RCC 7860 (cell line): ENCODE results near the gene CCDC121.

Experiments
- DNase-seq: peaks from one replicate; pipeline ENCODE4 v3.0.0-alpha.2; 2015; ENCODE audit warnings: low spot score
- FAIRE-seq: peaks from 2 replicates; lab custom pipeline; 2012; peaks lifted over from hg19 to GRCh38; lab: Jason Lieb, UNC

Gene CCDC121, protein sequence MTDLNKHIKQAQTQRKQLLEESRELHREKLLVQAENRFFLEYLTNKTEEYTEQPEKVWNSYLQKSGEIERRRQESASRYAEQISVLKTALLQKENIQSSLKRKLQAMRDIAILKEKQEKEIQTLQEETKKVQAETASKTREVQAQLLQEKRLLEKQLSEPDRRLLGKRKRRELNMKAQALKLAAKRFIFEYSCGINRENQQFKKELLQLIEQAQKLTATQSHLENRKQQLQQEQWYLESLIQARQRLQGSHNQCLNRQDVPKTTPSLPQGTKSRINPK

DNA sequence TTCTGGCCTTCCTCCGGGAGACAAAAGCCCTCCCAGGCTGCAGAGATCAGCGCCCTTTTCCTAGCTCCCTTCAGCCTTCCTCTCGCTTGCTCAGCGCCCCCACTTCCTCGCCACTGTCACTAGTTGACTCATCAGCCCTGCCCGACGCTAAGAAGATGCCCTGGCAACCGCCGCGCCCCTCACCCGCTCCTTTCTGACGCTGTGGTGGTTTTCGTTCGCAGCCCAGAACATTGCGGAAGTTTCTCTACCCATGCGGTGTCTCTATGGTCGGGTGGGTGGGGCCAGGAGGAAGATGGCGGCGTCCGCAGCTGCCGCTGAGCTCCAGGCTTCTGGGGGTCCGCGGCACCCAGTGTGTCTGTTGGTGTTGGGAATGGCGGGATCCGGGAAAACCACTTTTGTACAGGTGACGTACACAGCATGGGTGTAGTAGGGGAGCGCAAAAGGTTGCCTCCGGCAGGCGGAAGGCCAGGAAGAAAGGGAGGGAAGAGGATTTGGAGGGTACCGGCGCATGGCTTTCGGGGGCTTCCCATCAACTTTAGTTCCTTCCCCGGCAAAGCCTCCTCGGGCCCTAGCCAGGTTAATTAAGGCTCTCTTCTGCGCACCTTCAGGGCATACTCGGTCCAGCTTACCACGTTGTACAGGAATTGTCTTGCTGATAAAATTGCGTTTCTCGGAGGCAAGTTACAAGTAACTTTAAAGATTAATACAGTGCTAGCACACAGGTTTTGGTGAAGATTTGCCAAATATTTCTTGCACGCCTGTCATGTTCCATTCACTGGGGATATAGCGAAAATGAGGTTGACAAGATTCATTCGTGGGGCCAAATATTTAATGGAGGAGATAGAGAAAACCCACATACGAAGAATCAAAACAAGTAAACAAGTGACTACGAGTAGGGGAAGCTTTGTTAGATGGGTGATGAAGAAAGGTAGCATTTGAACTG lies at the start of gene CCDC121, which contains the start of gene GPN1:
Gene CCDC121, minus strand, starts transcription at position 246 of the 943 bp plus-strand sequence. CDS start 1,213 bp downstream, outside the sequence.
Gene GPN1, plus strand, starts transcription at position 284 of the 943 bp plus-strand sequence. Its CDS starts 9 bp downstream, at position 293.
- peak; percentile 65 for FAIRE-seq
- DNase-seq: peak; percentile 94

DNA sequence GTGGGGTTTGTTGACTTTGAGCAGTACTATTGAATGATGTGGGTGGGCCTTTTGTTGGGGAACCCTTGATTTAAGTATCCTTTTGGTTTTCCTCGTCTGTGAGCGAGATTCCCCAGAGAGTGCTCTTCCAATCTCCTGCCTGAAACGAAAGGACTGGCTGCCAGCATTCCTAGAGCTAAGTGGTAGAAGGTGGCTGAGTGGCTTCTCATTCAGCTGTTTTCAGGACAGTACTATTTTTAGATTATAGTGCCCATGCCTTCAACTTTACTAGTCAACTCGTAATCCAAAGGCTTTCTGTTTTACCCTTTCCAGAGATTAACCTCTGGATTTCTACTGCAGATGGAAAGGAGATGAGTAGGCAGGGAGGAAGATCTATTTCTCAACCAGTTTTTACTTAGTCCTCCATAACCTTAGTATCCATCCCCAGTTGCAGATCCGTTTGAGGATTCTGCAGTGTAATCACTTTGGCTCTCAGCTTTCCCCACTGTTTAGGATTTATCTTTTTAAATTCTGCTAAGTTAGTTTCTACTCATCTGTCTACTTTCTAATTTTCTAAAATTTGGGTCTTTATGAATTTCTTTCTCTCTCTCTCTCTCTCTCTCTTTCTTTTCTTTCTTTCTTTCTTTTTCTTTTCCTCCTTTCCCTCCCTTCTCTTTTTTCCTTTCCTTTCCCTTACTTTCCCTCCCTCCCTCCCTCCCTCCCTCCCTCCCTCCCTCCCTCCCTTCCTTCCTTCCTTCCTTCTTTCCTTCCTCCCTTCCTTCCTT lies 44.1 kb upstream of the CCDC121 start:
- no peak for FAIRE-seq

DNA sequence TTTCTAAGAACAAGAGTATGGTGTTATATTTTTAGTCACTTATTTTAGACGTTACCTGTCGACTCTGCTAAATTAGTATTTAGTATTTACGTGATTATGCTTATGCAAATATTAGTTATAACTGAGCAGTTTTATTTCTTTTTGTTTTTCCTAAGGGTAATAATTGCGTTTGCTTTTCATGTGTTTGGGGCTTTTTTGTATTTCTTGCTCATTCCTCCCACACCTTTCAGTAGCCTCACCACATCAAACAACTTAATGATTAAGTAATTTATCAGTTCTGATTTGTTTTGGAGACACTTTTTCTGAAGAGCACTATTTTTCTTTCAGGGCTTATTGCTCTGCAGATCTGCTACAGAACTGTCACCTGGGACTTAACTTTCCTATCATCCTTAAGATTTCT lies 42.4 kb upstream of the CCDC121 start:
- no peak for DNase-seq
- no peak for FAIRE-seq

More for the DNA sequence above, 44.1 kb upstream of the CCDC121 start:
- DNase-seq: no peak

DNA sequence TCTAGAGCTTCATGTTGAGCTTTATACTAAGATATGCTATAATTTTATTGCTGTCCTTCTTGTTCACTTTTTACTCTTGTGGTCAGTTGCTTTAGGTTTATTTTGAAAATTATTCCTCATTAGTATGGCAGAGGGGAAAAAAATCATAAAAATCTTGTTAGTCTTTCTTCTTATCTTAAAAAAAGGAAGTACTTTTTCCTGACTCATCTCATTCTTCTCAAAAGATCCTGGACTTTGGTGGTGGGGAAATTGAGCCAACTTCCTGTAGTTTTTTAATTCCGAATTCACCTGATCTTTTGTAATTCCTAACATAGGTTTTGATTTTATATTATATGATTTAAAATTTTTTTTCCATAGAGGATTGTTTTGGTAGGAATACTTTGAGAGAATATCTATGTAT lies 38.6 kb upstream of the CCDC121 start:
- no peak for FAIRE-seq
- no peak for DNase-seq

DNA sequence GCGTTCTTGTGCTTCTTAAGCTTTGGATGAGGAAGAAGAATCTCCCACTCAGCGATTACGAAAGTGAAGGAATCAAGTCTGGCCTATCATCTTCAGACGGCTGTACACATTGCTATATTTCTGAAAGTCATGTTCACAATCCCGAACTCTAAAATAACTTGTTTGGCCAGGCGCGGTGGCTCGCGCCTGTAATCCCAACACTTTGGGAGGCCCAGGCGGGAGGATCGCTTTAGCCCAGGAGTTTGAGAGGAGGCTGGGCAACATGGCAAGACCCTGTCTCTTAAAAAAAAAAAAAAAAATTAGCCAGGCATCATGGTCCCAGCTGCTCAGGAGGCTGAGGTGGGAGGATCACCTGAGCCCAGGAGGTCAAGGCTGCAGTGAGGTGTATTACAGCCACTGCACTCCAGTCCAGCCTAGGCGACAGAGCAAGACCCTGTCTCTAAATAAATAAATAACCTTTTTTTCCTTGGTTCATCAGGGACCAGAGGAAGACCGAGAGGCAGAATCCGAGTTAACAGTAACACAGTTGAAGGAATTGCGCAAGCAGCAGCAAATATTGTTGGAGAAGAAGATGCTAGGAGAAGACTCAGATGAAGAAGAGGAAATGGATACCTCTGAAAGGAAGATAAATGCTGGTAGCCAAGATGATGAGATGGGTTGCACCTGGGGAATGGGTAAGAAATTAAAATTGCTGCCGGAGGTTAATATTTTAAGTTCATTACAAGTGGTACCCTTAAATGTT lies 36.0 kb upstream of the CCDC121 start:
- DNase-seq: no peak

DNA sequence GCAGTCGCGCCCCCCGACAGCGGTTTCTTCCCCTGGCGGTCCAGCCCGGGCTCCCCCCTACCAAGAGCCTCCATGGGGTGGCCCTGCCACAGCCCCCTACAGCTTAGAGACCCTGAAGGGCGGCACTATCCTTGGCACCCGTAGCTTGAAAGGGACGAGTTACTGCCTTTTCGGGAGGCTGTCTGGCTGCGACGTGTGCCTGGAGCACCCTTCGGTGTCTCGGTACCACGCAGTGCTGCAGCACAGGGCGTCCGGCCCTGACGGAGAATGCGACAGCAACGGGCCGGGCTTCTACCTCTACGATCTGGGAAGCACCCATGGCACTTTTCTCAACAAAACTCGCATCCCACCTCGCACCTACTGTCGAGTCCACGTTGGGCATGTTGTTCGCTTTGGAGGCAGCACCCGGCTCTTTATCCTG lies 35.4 kb upstream of the CCDC121 start:
- FAIRE-seq (no peak), DNase-seq (no peak)

More for the DNA sequence above, 36.0 kb upstream of the CCDC121 start:
- no peak for FAIRE-seq

DNA sequence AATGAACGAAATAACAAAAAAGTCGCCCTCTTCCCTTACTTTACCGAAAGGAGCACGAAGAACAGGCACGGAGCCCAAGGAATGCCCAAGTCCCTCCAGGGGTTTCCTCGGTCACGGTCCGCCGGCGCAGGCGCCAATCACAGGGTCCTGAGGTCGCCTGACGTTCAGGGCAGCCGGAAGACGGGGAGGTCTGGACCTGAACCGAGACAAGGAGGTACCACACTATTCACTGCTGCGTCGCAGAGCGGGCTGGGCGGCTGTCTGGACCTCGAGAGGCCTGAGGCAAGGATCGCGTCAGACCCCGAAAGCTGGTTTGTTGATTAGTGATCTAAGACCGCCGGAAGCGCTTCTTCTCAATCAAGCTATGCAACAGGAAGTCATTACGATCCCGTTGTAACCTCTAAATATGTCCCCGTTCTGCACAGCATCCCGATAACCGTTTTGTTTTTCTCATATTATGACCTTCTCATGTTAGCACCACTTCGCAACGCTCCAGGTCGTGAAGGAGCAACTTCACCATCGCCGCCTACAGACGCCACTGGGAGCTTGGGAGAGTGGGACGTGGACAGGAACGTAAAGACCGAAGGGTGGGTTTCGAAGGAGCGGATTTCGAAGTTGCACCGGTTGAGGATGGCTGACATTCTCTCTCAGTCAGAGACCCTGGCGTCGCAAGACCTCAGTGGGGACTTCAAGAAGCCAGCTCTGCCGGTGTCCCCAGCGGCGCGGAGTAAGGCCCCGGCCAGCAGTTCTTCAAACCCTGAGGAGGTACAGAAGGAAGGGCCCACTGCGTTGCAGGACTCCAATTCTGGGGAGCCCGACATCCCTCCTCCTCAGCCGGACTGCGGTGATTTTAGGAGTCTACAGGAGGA lies 34.7 kb upstream of the CCDC121 start, which contains the start of the genes SLC4A1AP and SUPT7L:
Gene SLC4A1AP, plus strand, starts transcription at position 605 of the 869 bp plus-strand sequence. Its CDS starts 26 bp downstream, at position 631.
Gene SUPT7L, minus strand, starts transcription at position 330 of the 869 bp plus-strand sequence. CDS start 1,422 bp downstream, outside the sequence.
- DNase-seq (peak; percentile 66), FAIRE-seq (no peak)

DNA sequence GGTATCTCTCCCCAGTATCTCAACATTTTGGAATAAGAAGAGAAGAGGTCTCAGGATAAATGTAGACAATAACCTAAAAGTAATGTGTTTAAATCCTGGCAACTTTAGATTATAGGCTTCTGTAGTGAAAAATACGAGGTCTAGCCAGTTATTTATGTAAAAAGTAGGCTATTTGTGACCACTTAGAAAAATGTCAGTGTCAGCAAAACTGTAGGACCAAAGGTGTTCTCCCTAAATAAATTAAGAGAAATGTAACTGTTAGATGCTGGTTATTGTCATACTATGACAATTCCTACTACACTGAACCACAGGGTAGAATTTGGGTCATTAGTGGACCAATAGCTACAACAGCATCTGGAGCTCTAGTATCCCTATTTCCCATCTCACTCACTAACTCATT lies 32.6 kb upstream of the CCDC121 start:
- FAIRE-seq (no peak), DNase-seq (no peak)

DNA sequence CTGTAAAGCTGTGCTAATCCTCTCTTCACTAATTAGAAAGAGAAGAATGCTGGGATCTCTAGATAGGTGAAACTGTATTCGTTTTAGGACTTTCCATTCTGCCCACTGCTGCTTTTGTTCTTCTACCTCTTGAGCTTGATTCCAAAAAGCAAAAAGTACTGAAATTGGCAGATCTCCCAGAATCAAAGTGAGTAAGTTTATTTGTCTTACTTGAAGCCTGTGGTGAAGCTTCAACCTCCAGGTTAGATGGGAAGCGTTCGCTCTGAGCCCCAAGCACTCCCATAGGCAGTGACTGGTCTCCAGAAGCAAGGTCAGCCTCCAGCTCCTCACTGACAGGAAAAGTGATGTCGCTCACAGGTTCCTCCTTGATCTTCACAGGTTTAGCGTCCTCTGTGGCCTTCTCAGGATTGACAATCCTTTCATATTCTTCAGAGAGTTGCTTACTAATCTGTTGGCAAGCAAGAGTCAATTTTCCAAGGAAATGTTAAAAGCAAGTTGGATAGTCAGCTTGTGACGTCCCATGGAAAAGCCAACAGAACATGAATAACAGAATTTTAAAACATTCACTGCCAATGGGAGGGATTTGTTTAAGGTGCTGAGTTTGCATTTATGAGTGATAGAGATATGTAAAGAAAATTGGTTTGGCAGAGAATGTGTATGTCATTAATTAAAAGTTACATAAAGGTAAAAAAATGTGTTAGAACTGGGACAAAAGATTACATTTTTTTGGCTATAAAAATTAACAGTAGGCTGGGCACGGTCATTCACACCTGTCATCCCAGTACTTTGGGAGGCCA lies 26.5 kb upstream of the CCDC121 start:
- FAIRE-seq: no peak

DNA sequence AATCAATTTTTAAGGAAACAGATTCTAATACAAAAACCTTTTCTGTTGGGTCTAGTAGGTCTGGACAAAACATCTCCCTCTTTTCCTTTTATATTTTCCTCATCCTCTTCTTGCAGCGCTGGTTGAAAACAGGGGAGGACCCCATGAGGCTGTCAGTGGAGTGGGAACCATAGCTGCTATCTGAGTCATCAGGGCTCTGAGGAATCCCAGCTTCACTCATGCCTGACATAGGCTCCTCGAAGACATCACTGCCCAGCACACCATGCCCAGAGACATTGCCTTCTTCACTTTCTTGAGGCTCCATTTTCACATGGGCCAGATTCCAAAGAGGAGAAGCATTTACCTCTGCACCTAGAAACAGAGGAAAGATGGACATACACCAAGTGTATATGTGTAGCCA lies 24.6 kb upstream of the CCDC121 start:
- peak; percentile 86 for FAIRE-seq
- peak; percentile 80 for DNase-seq

More for the DNA sequence above, 26.5 kb upstream of the CCDC121 start:
- peak; percentile 45 for DNase-seq

DNA sequence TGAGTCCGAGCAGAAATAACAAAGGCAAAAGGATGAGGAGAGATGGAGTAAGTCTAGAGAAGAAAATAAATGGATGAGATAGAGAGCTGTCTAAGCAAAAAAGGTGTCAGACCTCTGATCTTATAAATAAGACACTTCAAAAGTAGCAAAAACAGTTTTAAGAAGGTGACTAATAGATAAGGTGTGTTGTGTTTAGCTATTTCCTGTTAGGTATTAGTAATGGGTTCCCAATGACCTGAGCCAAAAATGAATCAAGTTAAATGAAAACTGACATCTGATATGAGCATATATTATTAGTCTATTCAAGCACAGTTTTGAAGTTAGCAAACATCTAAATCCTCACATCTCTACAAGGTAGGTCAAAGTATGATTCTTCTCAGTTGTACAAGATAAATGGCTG lies 24.0 kb upstream of the CCDC121 start:
- DNase-seq (no peak), FAIRE-seq (no peak)

DNA sequence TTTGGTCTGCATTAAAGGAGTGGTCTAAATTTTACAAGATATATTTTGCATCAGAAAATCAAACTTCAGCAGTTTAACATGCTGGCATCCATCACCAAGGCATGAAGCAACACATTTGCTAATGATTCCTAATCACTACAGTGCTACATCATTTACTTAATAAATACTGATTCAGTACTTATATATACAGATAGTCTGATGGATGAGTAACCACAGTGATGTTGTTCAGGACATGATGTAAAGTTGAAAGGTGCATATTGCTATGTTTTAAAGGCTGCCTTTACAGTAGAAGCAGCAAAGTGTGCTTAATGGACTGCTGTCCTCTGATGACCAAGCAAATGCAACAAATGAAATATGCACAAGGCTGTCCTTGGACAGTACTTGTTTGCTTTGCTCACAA lies 23.5 kb upstream of the CCDC121 start:
- FAIRE-seq (no peak), DNase-seq (no peak)

DNA sequence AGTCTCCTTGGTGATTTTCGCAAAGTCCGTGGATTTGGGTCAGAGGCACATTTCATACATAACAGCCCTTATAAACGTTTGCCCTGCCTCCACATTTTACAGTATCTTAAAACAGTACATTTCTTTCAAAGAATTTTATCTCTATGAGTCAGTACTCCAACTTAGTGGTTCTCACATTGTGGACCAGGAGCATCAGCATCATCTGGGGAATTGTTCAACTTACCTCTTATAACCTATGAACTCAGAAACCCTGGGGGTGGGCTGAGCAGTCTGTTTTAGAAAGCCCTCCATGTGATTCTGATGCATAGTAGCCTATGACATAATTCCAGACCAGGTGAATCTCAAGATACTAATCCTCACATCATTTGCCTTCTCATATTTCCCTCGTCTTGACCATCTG lies 22.2 kb upstream of the CCDC121 start:
- FAIRE-seq (no peak), DNase-seq (no peak)

DNA sequence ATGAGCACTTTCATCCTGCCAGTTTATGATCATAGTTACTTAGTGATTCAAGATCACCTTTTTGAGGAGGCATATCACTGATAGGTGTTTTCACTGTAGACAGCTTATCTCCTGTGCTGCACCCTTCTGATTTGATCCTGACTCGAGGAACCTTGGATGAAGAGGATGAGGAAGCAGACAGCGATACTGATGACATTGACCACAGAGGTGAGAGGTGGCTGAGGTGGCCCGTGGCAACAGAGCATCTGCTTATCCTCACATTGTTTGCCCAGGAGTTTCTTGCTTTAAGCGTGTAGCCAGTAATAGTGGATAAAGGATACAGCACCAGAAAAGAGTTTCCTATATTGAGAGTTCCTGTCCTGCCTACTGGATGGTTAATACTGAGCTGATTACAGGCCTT lies 18.9 kb upstream of the CCDC121 start:
- no peak for DNase-seq
- no peak for FAIRE-seq

DNA sequence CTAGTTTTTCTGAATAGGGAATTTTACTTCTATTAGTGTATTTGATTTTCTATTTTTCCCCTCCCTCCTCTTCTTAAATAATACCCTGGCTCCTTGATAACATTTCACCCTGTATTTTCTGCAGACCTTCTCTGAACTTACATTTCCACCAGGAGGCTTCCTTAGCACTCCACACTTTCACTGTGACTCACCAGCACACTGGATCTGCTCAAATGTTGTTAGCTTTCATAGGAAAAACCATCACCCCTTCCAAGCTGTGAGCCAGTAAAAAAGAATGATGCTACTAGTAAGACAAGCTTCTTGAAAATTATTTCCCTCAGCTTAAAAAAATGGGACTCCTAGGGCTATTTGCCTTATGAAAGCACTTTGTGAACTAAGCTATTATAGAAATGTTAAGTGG lies 18.5 kb upstream of the CCDC121 start:
- FAIRE-seq (no peak), DNase-seq (no peak)

DNA sequence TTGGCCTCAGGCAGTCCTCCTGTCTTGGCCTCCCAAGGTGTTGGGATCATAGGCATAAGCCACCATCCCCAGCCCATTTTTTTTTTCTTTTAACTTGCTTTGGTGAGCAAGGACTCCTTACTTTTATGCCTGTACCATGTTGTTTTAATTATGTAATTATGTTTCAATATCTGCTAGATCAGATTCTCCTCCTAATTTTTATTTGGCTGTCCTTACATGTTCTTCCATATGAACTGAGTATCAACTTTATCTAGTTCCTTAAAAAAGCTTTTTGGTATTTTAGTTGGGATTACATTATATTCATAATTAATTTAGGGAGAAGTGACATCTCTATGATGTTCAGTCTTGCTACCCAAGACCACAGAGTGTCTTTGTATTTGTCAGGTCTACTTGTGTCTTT lies 16.4 kb upstream of the CCDC121 start:
- FAIRE-seq (no peak), DNase-seq (no peak)

DNA sequence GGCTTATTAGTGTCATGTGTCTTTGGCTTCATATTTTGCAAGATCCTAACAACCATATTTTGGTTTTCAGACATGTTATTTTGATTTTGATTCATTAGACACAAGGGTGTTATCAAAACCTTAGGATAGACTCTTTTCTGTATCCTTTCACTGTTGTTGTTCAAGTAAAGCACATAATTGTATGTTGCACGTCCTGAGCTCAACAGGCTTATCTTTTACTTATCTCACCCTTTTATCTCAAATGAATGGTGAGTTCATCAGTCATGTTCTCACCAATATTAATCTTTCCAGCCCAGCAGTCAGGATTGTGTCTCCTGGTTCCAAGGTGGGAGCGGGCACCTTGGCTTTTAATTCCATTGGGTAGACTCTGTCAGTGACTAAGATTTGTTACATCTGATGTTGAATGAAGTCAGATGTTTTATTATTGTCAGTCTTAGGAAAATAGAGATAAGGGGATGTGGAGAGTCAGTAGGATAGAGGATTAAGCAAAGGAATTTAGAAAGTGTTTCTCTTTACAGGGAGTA lies 12.0 kb upstream of the CCDC121 start:
- peak; percentile 46 for DNase-seq
- no peak for FAIRE-seq

DNA sequence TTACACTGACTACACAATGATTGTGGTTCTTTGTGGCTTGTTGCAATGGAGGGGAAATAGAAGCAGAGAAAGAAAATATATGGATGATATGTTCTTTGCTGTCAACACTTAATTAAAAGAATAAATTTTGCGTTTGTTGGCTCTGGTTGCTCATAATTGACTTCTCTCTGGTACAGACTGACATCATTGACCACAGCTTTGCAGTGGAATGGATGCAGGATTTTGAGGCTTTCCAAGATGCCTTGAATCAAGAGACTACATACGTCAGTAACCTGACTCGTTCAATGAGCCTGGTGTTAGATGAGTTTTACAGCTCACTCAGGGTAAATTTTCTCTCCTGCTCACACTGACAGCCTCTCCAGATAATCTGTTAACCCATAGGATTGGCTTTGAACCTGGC lies 9.9 kb upstream of the CCDC121 start:
- FAIRE-seq (peak; percentile 60), DNase-seq (peak; percentile 68)
